T-helper 17 cell (primary cell): ENCODE measurements around the gene ROMO1. TPM values are rescaled to one million over a fixed set of nuclear protein-coding genes. Genes with fewer than 3 reads are reported as not detected.
"Not testable (repeated sequence)": the region's sequence is repeated elsewhere in the genome, so short reads cannot be mapped to it uniquely, and the experiment has no call there.

ENCODE experiments used
- ATAC-seq: fragments of 150-1000 bp; cut with Tn5 transposase; 2 replicates; pipeline ENCODE4 v1.10.0; 2021; ENCODE audit warnings: mild to moderate bottlenecking, moderate library complexity
- DNase-seq, 3 donors: peaks; one replicate each; pipeline versions ENCODE4 v3.0.0 to v3.0.0-alpha.2; 2020 to 2021
- H3K9me3 ChIP-seq: one replicate; pipeline ENCODE4 v1.7.0; 2013; ENCODE audit warnings: low read length, mild to moderate bottlenecking; ENCODE audit not compliant: control insufficient read depth, poor library complexity, severe bottlenecking
- H3K27ac Mint-ChIP-seq: one replicate; pipeline ENCODE4 v1.8.0; 2022; ENCODE audit warnings: mild to moderate bottlenecking, moderate library complexity, mixed read lengths
- H3K27me3 Mint-ChIP-seq: one replicate; pipeline ENCODE4 v1.8.0; 2022; ENCODE audit warnings: mixed read lengths
- H3K36me3 Mint-ChIP-seq: one replicate; pipeline ENCODE4 v1.8.0; 2022; ENCODE audit warnings: low read depth, mixed read lengths
- H3K4me1 Mint-ChIP-seq: one replicate; pipeline ENCODE4 v1.8.0; 2022; ENCODE audit warnings: mild to moderate bottlenecking, mixed read lengths
- H3K4me3 Mint-ChIP-seq: one replicate; pipeline ENCODE4 v1.8.0; 2022; ENCODE audit warnings: mild to moderate bottlenecking, moderate library complexity, mixed read lengths
- total RNA-seq, 4 donors: library from RNA in 2 of 4; stranded (reverse) in 2 of 4; gene quantifications; one replicate each; pipeline ENCODE4 v1.2.3 and lab custom pipeline; 2022 to 2026

ROMO1 gene
- total RNA-seq, 2 donors from 2014 or later, result 35.1 to 37.6 TPM

DNA sequence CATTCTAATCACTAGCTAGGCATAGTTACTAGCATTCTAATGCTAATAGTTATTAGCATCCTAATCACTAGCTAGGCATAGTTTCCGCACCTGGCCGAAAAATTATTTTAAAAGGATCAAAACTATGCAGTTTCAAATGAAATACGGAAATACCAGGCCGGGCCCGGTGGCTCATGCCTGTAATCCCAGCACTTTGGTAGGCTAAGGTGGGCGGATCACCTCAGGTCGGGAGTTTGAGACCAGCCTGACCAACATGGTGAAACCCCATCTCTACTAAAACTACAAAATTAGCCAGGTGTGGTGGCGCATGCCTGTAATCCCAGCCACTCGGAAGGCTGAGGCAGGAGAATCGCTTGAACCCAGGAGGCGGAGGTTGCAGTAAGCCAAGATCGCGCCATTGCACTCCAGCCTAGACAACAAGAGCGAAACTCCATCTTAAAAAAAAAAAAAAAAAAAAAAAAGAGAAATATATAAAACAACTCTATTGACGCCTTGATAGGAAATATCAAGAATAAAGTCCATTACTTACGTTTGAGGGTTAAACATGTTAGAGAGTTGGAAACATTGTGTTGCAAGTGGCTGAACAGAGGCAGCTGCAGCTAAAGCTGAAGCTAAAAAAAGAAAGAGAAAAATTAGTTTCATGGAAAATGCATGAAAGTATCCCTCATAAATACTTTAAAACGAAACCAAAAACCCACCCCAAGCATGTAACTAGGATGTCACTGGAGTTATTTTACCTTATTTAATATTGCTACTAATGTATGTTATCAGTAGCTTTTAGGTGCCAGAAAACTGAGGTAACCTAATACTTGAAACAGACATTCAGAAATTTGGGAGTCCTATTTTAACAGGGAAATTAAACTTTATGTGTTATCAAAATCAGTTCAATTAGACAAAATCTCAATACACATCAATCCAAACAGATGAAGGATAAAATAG lies 7.7 kb downstream of the ROMO1 start:
- H3K4me3 Mint-ChIP-seq, H3K27me3 Mint-ChIP-seq, H3K36me3 Mint-ChIP-seq, DNase-seq, H3K9me3 ChIP-seq, ATAC-seq: not testable (repeated sequence)
- H3K27ac Mint-ChIP-seq, result peak overlapping the region; percentile 63
- H3K4me1 Mint-ChIP-seq, result peaks cover 25% of the 10 kb centered on the region

DNA sequence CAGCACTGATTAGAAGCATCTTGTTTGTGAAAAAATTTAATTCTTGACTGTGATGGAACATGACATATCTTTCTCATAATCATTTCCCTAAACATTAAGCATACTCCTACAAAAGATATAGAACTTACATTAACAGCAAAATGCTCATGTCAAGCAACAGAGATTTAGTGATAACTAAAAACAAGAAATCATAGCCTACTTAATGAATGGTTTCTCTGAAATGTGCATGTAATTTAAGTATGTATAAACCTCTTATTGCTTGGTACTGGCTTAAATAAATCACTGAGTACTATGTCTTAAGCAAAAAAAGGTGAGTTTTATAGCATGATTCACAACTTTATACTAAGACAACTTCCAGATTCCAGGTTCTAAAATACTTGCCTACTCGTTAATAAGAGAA lies 9.3 kb downstream of the ROMO1 start:
- no peaks in the 10 kb centered on the region for H3K27me3 Mint-ChIP-seq
- H3K9me3 ChIP-seq, result no peaks in the 10 kb centered on the region
- H3K36me3 Mint-ChIP-seq, result peaks cover 4% of the 10 kb centered on the region
- H3K4me3 Mint-ChIP-seq, result no peak overlapping the region
- H3K27ac Mint-ChIP-seq, result peak overlapping the region; percentile 66
- ATAC-seq, result no peak
- no peak for DNase-seq
- peaks cover 28% of the 10 kb centered on the region for H3K4me1 Mint-ChIP-seq

DNA sequence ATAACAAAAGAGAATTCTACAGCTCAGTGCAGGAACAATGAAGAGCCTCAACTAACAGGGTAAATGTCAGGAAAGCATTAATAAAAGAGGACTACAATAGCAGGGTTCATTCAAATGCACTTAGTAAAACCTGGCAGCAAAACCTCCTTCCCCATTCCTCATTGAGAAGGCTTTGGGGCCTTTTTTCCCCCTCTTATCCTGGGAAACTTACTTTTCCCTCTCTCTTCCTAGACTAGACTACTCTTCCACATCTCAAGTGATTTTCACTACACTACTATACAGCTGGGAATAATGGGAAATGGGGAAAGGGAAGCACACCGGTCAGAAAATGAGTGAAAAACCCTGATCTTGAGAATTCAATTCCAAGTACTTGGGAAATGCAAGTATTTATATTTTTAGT lies 10.1 kb downstream of the ROMO1 start:
- ATAC-seq (no peak), DNase-seq (no peak)
- no peaks in the 10 kb centered on the region for H3K9me3 ChIP-seq
- H3K4me3 Mint-ChIP-seq, result no peak overlapping the region
- H3K36me3 Mint-ChIP-seq, result peaks cover 6% of the 10 kb centered on the region
- H3K4me1 Mint-ChIP-seq, result peaks cover 30% of the 10 kb centered on the region
- H3K27ac Mint-ChIP-seq, result peak overlapping the region; percentile 66
- H3K27me3 Mint-ChIP-seq, result no peaks in the 10 kb centered on the region

GRCh38 chr20:35710039-35710438 lies 10.8 kb downstream of the ROMO1 start:
- no peaks in the 10 kb centered on the region for H3K9me3 ChIP-seq
- Mint-ChIP-seq H3K4me1 (peaks cover 27% of the 10 kb centered on the region), H3K27ac (no peak overlapping the region), H3K36me3 (peaks cover 6% of the 10 kb centered on the region), H3K4me3 (no peak overlapping the region), H3K27me3 (no peaks in the 10 kb centered on the region)
- no peak for ATAC-seq
- no peak for DNase-seq

DNA sequence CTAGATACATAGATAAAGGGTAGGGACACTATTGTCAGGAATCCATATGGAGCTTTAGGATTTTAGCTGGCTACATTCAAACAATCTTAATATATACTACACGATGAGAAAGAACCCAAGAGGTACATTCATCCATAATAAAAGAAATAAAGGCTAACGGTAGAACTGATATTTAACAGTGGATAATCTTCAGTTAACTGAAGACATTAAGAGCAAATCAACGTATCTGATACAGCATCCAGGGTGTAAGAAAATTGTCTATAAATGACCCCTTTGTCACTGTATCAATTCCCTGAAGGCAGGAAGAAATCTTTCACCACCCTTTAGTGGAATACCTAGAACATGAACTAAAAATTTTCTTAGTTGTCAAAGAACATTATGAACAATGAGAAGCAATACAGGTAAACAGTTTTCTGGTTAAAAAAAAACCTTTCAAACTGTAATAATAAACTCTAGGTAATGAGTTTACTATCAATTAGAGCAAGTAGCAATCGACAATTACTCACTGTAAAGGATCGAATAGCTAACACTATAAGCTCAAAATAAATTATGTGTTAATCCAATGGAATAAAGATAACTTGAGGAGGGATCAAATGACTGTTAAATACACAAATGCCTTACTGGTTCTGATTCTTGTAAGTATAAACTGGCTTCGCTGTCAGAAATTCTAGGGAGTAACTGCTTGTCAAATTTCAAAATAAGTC lies 11.8 kb downstream of the ROMO1 start:
- Mint-ChIP-seq H3K27me3 (no peaks in the 10 kb centered on the region), H3K36me3 (peaks cover 6% of the 10 kb centered on the region), H3K4me1 (peaks cover 32% of the 10 kb centered on the region), H3K4me3 (peak overlapping the region; percentile 73), H3K27ac (peak overlapping the region; percentile 80)
- ATAC-seq (no peak), DNase-seq (no peak)
- no peaks in the 10 kb centered on the region for H3K9me3 ChIP-seq

DNA sequence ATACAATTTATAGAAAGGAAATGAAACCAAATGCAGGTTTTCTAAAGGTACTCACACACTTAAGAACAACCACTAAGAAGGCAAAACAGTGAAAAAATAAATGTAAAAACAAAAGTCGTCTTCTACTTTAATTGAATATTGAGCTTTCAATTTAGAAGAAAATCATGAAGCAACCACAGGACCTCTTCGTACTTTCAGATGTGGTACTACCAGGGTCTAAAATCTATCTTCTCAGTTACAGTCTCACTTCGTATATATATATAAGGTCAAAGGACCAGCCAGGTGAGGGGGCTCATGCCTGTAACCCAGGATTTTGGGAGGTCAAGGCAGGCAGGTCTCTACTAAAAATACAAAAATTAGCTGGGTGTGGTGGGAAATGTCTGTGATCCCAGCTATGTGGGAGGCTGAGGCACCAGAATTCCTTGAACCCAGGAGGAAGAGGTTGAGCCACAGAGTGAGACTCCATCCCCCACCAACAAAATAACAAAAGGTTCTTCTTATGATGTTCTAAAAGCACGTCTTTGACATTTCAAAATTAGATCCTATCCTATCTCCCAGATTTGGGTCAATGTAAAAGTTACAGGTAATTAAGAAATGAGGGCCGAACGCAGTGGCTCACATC lies 12.5 kb downstream of the ROMO1 start:
- DNase-seq (no peak), ATAC-seq (peak; percentile 26)
- no peaks in the 10 kb centered on the region for H3K27me3 Mint-ChIP-seq
- H3K27ac Mint-ChIP-seq, result peak overlapping the region; percentile 80
- peak overlapping the region; percentile 73 for H3K4me3 Mint-ChIP-seq
- H3K36me3 Mint-ChIP-seq, result peaks cover 9% of the 10 kb centered on the region
- H3K4me1 Mint-ChIP-seq, result peaks cover 34% of the 10 kb centered on the region
- H3K9me3 ChIP-seq, result no peaks in the 10 kb centered on the region

DNA sequence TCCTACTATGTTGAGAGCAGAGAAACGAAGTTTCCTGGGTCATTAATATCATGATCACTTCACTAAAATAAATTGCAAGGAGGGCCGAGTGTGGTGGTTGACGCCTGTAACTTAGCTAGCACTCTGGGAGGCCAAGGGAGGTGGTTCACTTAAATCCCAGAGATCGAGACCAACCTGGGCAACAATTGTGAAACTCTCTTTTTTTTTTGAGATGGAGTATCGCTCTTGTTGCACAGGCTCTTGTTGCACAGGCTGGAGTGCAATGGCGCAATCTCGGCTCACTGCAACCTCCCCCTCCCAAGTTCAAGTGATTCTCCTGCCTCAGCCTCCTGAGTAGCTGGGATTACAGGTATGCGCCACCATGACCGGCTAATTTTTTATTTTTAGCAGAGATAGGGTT lies 13.9 kb downstream of the ROMO1 start:
- Mint-ChIP-seq H3K27ac (peak overlapping the region; percentile 80), H3K4me1 (peaks cover 36% of the 10 kb centered on the region)
- not testable (repeated sequence) for DNase-seq, ATAC-seq, H3K4me3 Mint-ChIP-seq, H3K36me3 Mint-ChIP-seq, H3K27me3 Mint-ChIP-seq, H3K9me3 ChIP-seq

DNA sequence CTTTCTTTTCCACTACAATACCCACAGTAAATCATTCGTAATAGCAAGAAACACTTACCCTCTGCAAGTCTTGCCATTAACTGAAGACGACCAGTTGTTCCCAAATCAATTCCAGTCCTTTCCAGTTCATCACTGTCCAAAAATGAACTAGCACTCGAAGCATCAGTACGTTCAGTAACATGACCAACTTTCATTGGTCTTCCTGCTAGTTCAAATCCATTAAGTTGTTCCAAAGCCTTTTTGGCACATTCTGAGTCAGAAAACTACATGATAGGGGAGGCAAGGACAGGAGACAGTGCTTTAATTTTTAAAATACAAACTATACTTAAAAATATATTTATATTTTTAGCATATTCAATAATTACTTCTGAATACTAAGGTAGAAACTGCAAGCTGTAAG lies 14.9 kb downstream of the ROMO1 start:
- DNase-seq, result no peak
- ATAC-seq, result no peak
- H3K9me3 ChIP-seq, result no peaks in the 10 kb centered on the region
- no peaks in the 10 kb centered on the region for H3K27me3 Mint-ChIP-seq
- H3K27ac Mint-ChIP-seq, result peak overlapping the region; percentile 80
- no peak overlapping the region for H3K4me3 Mint-ChIP-seq
- peaks cover 35% of the 10 kb centered on the region for H3K4me1 Mint-ChIP-seq
- peaks cover 9% of the 10 kb centered on the region for H3K36me3 Mint-ChIP-seq

GRCh38 chr20:35715652-35716051 lies 16.4 kb downstream of the ROMO1 start:
- peak overlapping the region; percentile 68 for H3K27ac Mint-ChIP-seq
- H3K9me3 ChIP-seq, result no peaks in the 10 kb centered on the region
- H3K36me3 Mint-ChIP-seq, result peaks cover 9% of the 10 kb centered on the region
- H3K27me3 Mint-ChIP-seq, result no peaks in the 10 kb centered on the region
- no peak for DNase-seq
- peaks cover 40% of the 10 kb centered on the region for H3K4me1 Mint-ChIP-seq
- no peak for ATAC-seq
- no peak overlapping the region for H3K4me3 Mint-ChIP-seq

- no peaks in the 10 kb centered on the region for H3K9me3 ChIP-seq
- H3K27ac Mint-ChIP-seq, result no peak overlapping the region
- H3K4me1 Mint-ChIP-seq, result peaks cover 36% of the 10 kb centered on the region
- peaks cover 8% of the 10 kb centered on the region for H3K36me3 Mint-ChIP-seq
- H3K4me3 Mint-ChIP-seq, result no peak overlapping the region
- no peaks in the 10 kb centered on the region for H3K27me3 Mint-ChIP-seq
- DNase-seq (no peak), ATAC-seq (no peak)
These were observed 17.1 kb downstream of the ROMO1 start for GRCh38 chr20:35716330-35716729.

GRCh38 chr20:35718321-35718720 lies 19.1 kb downstream of the ROMO1 start:
- Mint-ChIP-seq H3K4me1 (peaks cover 36% of the 10 kb centered on the region), H3K27ac (peak overlapping the region; percentile 87)
- not testable (repeated sequence) for H3K4me3 Mint-ChIP-seq, H3K9me3 ChIP-seq, H3K27me3 Mint-ChIP-seq, DNase-seq, ATAC-seq, H3K36me3 Mint-ChIP-seq

- peaks cover 6% of the 10 kb centered on the region for H3K36me3 Mint-ChIP-seq
These were observed 19.9 kb downstream of the ROMO1 start for GRCh38 chr20:35718972-35719635.

DNA sequence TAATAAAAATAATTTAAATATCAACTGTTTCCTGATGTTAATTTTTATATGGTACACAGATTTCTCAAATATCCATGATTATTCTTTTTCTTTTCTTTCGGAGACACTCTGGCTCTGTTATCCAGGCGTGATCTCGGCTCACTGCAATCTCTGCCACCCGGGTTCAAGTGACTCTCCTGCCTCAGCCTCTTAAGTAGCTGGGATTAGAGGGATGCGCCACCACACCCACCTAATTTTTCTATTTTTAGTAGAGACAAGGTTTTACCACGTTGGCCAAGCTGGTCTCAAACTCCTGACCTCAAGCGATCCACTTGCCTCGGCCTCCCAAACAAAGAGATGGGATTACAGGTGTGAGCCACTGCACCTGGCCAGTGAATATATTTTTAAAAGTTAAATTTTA lies 20.5 kb downstream of the ROMO1 start:
- H3K27ac Mint-ChIP-seq, result peak overlapping the region; percentile 87
- peaks cover 5% of the 10 kb centered on the region for H3K36me3 Mint-ChIP-seq

More at GRCh38 chr20:35718972-35719635, 19.9 kb downstream of the ROMO1 start:
- H3K9me3 ChIP-seq, result no peaks in the 10 kb centered on the region
- H3K4me3 Mint-ChIP-seq, result no peak overlapping the region
- no peak for ATAC-seq
- no peak for DNase-seq
- H3K4me1 Mint-ChIP-seq, result peaks cover 34% of the 10 kb centered on the region
- no peaks in the 10 kb centered on the region for H3K27me3 Mint-ChIP-seq
- H3K27ac Mint-ChIP-seq, result peak overlapping the region; percentile 87

More for the DNA sequence above, 20.5 kb downstream of the ROMO1 start:
- H3K4me1 Mint-ChIP-seq, result peaks cover 36% of the 10 kb centered on the region
- DNase-seq (no peak), ATAC-seq (no peak)
- no peak overlapping the region for H3K4me3 Mint-ChIP-seq
- no peaks in the 10 kb centered on the region for H3K27me3 Mint-ChIP-seq
- H3K9me3 ChIP-seq, result no peaks in the 10 kb centered on the region
